Measurements from ENCODE around the gene PIGK. TPM values are rescaled to one million over a fixed set of nuclear protein-coding genes. Genes with fewer than 3 reads are reported as not detected.

PIGK gene
- total and polyA plus RNA-seq, 8 donors = 24.7 to 38.1 (median 31.6) TPM

- Histone ChIP-seq H3K27me3 (no peaks in the 10 kb centered on the region), H3K36me3 (no peaks in the 10 kb centered on the region), H3K9me3 (no peaks in the 10 kb centered on the region), H3K27ac (no peak overlapping the region), H3K4me3 (no peak overlapping the region), H3K4me1 (no peaks in the 10 kb centered on the region)
- DNase-seq (no peak), ATAC-seq (no peak)
- no peak for TF ChIP-seq CTCF (IDR thresholded peaks at IDR 0.05)
- intact Hi-C loops (cut with DNase I) = no loop called here
Observed at GRCh38 chr1:77056525-77056924, 162.7 kb downstream of the PIGK start.

- H3K36me3 ChIP-seq = no peaks in the 10 kb centered on the region
- H3K4me1 ChIP-seq = peaks cover 0 to 5% of the 10 kb centered on the region in 2 donors
- intact Hi-C loops (cut with DNase I) = no loop called here
- no peaks in the 10 kb centered on the region for H3K27me3 ChIP-seq
- DNase-seq (no peak), ATAC-seq (no peak)
- no peak for TF ChIP-seq CTCF (IDR thresholded peaks at IDR 0.05)
- H3K9me3 ChIP-seq = no peaks in the 10 kb centered on the region
- H3K4me3 ChIP-seq = no peak overlapping the region
- no peak overlapping the region for H3K27ac ChIP-seq
Observed at GRCh38 chr1:77051425-77051824, 167.8 kb downstream of the PIGK start.

- no peaks in the 10 kb centered on the region for H3K9me3 ChIP-seq
- no peaks in the 10 kb centered on the region for H3K36me3 ChIP-seq
- DNase-seq = no peak
- H3K4me1 ChIP-seq = peaks cover 0 to 5% of the 10 kb centered on the region in 2 donors
- H3K27ac ChIP-seq = no peak overlapping the region
- intact Hi-C loops (cut with DNase I) = no loop called here
- no peaks in the 10 kb centered on the region for H3K27me3 ChIP-seq
- peak; percentile 71 for ATAC-seq
- no peak overlapping the region for H3K4me3 ChIP-seq
- TF ChIP-seq CTCF (IDR thresholded peaks at IDR 0.05) = no peak
Observed at GRCh38 chr1:77048615-77049005, 170.6 kb downstream of the PIGK start.

- TF ChIP-seq CTCF (IDR thresholded peaks at IDR 0.05) = no peak
- Histone ChIP-seq H3K9me3 (no peaks in the 10 kb centered on the region), H3K4me1 (peaks cover 0 to 5% of the 10 kb centered on the region in 2 donors), H3K27me3 (no peaks in the 10 kb centered on the region), H3K4me3 (no peak overlapping the region), H3K27ac (no peak overlapping the region), H3K36me3 (no peaks in the 10 kb centered on the region)
- DNase-seq (no peak), ATAC-seq (peak; percentile 13)
- intact Hi-C loops (cut with DNase I) = no loop called here
Observed at GRCh38 chr1:77047978-77048614, 171.1 kb downstream of the PIGK start.

GRCh38 chr1:77047575-77047974, 171.7 kb downstream of the PIGK start:
- no peaks in the 10 kb centered on the region for H3K36me3 ChIP-seq
- no peak overlapping the region for H3K27ac ChIP-seq
- TF ChIP-seq CTCF (IDR thresholded peaks at IDR 0.05) = no peak
- DNase-seq (no peak), ATAC-seq (no peak)
- H3K9me3 ChIP-seq = no peaks in the 10 kb centered on the region
- intact Hi-C loops (cut with DNase I) = no loop called here
- H3K4me1 ChIP-seq = peaks cover 0 to 5% of the 10 kb centered on the region in 2 donors
- no peaks in the 10 kb centered on the region for H3K27me3 ChIP-seq
- no peak overlapping the region for H3K4me3 ChIP-seq

Measured in left lung (tissue), 10 donors.